Osteocyte (in vitro differentiated cells): Measurements from ENCODE around the gene ASB5. TPM values are rescaled to one million over a fixed set of nuclear protein-coding genes. Genes with fewer than 3 reads are reported as not detected.
"Not testable (repeated sequence)": the region's sequence is repeated elsewhere in the genome, so short reads cannot be mapped to it uniquely, and the experiment has no call there.

Experiments used
- DNase-seq: peaks from one replicate; pipeline ENCODE4 v3.0.0; 2021; ENCODE audit warnings: mixed read lengths; ENCODE audit not compliant: unreplicated experiment; ENCODE audit errors: extremely low spot score
- H3K27ac Mint-ChIP-seq: one replicate; pipeline ENCODE4 v1.8.0; 2021; ENCODE audit warnings: mild to moderate bottlenecking, mixed read lengths; ENCODE audit not compliant: unreplicated experiment
- H3K27me3 Mint-ChIP-seq: one replicate; pipeline ENCODE4 v1.8.0; 2021; ENCODE audit warnings: mixed read lengths; ENCODE audit not compliant: unreplicated experiment
- H3K36me3 Mint-ChIP-seq: one replicate; pipeline ENCODE4 v1.8.0; 2021; ENCODE audit warnings: mixed read lengths; ENCODE audit not compliant: unreplicated experiment
- H3K4me1 Mint-ChIP-seq: one replicate; pipeline ENCODE4 v1.8.0; 2021; ENCODE audit warnings: mixed read lengths; ENCODE audit not compliant: unreplicated experiment
- H3K4me3 Mint-ChIP-seq: one replicate; pipeline ENCODE4 v1.8.0; 2021; ENCODE audit warnings: mild to moderate bottlenecking, moderate library complexity, mixed read lengths; ENCODE audit not compliant: unreplicated experiment
- H3K9me3 Mint-ChIP-seq: one replicate; pipeline ENCODE4 v1.8.0; 2021; ENCODE audit warnings: mixed read lengths; ENCODE audit not compliant: unreplicated experiment
- CTCF ChIP-seq: fragments of 200-600 bp; sonication (generic); IDR thresholded peaks from 2 replicates; pipeline ENCODE4 v1.5.0; 2021; ENCODE audit warnings: antibody characterized with exemption, mild to moderate bottlenecking, moderate library complexity
- total RNA-seq: library from RNA; stranded (reverse); gene quantifications from 2 replicates; pipeline ENCODE4 v1.2.1, GENCODE V29; 2021

Gene ASB5
- total RNA-seq, 1 donor from 2014 or later: 0.32 TPM

GRCh38 chr4:176300565-176300964 is 31.5 kb upstream of the ASB5 start:
- DNase-seq: no peak
- Mint-ChIP-seq H3K4me3 (no peak overlapping the region), H3K4me1 (peaks cover 7% of the 10 kb centered on the region), H3K27me3 (no peaks in the 10 kb centered on the region), H3K9me3 (no peaks in the 10 kb centered on the region), H3K27ac (no peak overlapping the region), H3K36me3 (no peaks in the 10 kb centered on the region)
- TF ChIP-seq CTCF: no peak

GRCh38 chr4:176300036-176300435 is 31.0 kb upstream of the ASB5 start:
- no peak for TF ChIP-seq CTCF
- Mint-ChIP-seq H3K27me3 (no peaks in the 10 kb centered on the region), H3K9me3 (no peaks in the 10 kb centered on the region), H3K27ac (no peak overlapping the region), H3K4me1 (peaks cover 7% of the 10 kb centered on the region), H3K4me3 (no peak overlapping the region), H3K36me3 (no peaks in the 10 kb centered on the region)
- no peak for DNase-seq

- Mint-ChIP-seq H3K4me1 (peaks cover 7% of the 10 kb centered on the region), H3K27me3 (no peaks in the 10 kb centered on the region), H3K36me3 (no peaks in the 10 kb centered on the region), H3K9me3 (no peaks in the 10 kb centered on the region), H3K4me3 (no peak overlapping the region), H3K27ac (no peak overlapping the region)
- DNase-seq: no peak
- no peak for TF ChIP-seq CTCF
Measured at GRCh38 chr4:176298664-176299063, 29.6 kb upstream of the ASB5 start.

GRCh38 chr4:176295907-176296306 is 26.9 kb upstream of the ASB5 start:
- not testable (repeated sequence) for H3K27ac Mint-ChIP-seq, H3K9me3 Mint-ChIP-seq, H3K4me3 Mint-ChIP-seq, DNase-seq, H3K36me3 Mint-ChIP-seq, H3K27me3 Mint-ChIP-seq, H3K4me1 Mint-ChIP-seq

DNA sequence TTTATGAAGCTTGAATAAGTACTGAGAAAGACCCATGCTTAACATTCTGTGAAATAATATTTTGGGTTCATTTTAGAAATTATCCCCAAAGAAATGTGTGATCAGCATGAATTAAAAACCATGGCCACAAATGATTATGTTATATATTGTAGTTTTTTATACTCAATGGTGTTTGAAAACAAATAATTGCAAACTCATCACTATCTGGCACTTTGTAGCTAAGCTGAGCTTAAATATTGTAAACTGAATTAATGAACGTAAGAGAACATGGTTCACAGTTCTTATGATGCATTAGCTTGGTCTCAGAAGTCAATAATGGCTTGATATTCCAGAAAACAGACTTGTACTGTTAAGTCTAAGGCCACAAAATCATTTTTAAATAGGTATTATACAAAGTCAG is 24.6 kb upstream of the ASB5 start:
- no peak overlapping the region for H3K4me3 Mint-ChIP-seq
- no peaks in the 10 kb centered on the region for H3K27me3 Mint-ChIP-seq
- H3K4me1 Mint-ChIP-seq: no peaks in the 10 kb centered on the region
- H3K36me3 Mint-ChIP-seq: no peaks in the 10 kb centered on the region
- TF ChIP-seq CTCF: no peak
- no peaks in the 10 kb centered on the region for H3K9me3 Mint-ChIP-seq
- no peak for DNase-seq
- H3K27ac Mint-ChIP-seq: no peak overlapping the region

DNA sequence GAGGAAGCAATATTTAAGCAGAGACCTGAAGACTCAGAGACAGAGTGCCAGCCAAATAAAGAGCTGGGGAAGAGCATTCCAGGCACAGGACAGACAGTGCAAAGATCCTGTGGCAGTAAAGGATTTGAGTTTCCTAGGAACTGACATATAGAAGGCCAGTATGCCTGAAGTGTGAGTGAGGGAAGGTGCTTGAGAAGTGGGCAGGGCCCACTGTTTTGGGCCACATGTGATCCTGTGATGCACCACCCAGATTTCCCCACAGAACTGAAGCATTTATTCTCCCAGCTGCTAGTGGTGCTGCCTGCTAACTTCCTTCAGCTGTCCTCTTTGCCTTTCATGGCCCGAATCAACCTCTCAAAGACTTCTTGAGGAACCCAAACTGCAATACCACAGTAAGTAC is 23.9 kb upstream of the ASB5 start:
- Mint-ChIP-seq H3K27ac (no peak overlapping the region), H3K4me3 (no peak overlapping the region), H3K9me3 (no peaks in the 10 kb centered on the region), H3K27me3 (no peaks in the 10 kb centered on the region), H3K36me3 (no peaks in the 10 kb centered on the region), H3K4me1 (no peaks in the 10 kb centered on the region)
- DNase-seq: no peak
- TF ChIP-seq CTCF: no peak
